ENCODE measurements around the gene WFDC10A.
A peak's percentile ranks its signal among the peaks of the same experiment; 100 is the strongest.
"Not testable (repeated sequence)": the region's sequence is repeated elsewhere in the genome, so short reads cannot be mapped to it uniquely, and the experiment has no call there.

Gene WFDC10A

DNA sequence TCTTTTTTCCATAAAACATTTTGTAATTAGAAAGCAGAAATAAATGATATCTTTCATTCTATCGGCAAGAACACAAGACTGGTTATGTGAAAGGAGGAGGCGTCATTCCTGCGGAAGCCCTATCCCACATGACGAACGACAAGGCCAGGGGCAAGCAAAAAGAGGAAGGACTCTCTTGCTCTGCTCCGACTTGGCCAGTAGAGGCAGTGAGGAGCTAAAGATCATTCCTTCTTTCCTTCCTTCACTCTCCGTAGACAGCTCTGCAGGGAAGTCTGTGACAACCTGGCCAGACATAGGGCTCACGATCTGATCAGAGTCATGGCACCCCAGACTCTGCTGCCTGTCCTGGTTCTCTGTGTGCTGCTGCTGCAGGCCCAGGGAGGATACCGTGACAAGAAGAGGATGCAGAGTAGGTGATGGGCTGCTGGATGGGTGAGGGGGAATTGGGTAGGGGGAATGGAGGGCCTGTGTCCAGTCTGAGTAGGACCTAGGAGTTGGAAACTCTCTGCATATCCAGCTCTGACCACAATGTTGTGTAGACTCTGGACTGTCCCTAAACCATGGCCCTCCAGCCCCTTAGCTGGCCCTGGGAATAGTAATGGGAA is at the start of gene WFDC10A:
Gene WFDC10A, plus strand, starts transcription at position 244 of the 605 bp plus-strand sequence. Its CDS starts 75 bp downstream, at position 319.
- no peak for DNase-seq (ENCODE audit: low read depth, low spot score)

DNA sequence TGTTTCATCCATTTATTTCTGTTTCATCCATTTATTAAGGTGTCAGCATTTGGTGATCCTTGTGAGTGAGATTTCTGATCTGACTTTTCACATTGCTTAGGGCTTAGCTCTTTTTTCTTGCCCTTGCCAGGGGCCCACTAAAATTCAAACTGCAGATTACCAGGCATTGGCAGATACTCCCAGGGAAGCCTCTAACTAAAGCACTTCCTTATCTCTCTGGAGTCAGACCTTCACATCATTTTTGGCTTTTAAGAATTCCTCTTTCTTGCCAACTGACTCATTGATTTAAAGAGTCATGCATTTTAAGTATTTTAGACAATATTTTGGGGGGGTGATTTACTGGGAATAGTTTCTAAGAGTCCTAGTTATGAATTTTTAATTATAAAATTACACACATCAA is 47.8 kb upstream of the WFDC10A start:
- no peak for DNase-seq (ENCODE audit: low read depth, low spot score)

DNA sequence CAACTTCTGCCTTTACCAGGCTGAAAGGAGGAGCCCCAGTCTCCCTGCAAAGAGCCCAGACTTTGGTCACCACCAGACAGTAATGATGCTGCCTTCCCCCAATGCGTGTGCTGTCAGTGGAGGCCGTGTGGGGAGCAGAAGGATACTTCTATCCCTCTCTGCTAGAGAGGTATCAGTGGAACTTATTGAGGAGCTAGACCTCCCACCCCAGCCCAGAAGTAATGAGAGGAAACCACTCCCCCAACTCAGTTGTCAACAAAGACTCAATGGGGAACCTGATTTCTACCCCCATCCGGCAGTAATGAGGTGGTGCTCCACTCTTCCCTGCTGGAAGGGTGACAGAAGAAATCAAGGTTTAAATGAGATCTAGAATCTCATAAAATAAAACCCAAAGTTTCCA is 46.0 kb upstream of the WFDC10A start:
- DNase-seq (ENCODE audit: low read depth, low spot score), result no peak

DNA sequence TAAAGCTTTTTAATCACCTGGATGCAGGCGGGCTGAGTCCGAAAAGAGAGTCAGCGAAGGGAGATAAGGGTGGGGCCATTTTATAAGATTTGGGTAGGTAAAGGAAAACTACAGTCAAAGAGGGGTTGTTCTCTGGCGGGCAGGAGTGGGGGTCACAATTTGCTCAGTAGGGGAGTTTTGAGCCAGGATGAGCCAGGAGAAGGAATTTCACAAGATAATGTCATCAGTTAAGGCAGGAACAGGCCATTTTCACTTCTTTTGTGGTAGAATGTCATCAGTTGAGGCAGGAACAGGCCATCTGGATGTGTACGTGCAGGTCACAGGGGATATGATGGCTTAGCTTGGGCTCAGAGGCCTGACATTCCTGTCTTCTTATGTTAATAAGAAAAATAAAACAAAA is 45.2 kb upstream of the WFDC10A start:
- not testable (repeated sequence) for DNase-seq (ENCODE audit: low read depth, low spot score)

DNA sequence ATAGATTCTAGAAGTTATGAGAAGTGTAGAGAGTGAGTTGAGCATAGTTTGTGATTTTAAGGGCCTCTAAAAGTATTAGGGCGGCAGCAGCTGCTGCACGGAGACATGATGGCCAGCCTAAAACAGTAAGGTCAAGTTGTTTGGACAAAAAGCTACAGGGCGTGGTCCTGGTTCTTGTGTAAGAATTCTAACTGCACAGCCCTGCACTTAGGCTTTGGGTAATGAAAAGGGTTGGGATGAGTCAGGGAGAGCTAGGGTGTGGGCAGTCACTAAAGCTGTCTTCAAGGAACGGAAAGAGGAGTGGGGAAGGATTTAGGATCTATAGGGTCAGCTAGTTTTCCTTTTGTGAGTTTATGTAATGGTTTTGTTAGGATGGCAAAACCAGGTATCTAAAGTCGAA is 43.6 kb upstream of the WFDC10A start:
- not testable (repeated sequence) for DNase-seq (ENCODE audit: low read depth, low spot score)

DNA sequence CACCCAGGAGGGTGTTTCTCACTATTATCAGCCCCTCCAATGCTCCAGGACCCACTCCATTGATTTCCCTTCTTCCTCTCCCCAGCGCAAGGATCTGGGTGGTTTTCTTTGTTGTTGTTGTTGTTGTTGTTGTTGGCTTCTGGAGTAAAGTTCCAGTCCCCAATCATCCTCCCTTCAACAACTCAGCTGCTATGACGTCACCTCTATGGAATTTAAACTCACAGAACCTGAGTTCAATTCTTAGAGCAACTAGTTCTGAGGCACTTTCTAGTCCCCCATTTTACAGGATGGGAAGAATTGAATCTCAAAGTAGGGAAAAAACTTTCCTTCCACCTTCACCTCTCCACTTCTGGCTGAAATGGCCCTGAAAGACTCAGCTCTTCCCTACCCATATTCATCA is 40.7 kb upstream of the WFDC10A start:
- DNase-seq (ENCODE audit: low read depth, low spot score), result no peak

DNA sequence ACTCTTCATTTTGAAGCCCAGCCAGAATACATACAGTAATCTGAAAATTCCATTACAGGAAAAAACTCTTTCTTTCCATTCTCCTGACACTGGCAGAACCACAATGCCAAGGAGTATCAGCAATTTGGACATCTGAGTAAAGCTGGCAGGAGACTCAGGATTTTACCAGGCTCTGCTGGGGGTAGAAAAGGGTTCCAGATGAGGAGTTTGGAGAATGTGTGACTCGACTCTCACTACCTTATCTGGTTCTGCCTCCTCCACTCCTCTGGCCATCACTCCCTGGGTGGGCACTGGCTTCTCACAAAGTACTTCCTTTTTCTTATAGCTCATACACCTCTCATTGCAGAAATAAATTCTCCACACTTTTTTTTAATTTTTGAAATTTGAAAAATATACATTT is 39.8 kb upstream of the WFDC10A start:
- DNase-seq (ENCODE audit: low read depth, low spot score), result no peak

DNA sequence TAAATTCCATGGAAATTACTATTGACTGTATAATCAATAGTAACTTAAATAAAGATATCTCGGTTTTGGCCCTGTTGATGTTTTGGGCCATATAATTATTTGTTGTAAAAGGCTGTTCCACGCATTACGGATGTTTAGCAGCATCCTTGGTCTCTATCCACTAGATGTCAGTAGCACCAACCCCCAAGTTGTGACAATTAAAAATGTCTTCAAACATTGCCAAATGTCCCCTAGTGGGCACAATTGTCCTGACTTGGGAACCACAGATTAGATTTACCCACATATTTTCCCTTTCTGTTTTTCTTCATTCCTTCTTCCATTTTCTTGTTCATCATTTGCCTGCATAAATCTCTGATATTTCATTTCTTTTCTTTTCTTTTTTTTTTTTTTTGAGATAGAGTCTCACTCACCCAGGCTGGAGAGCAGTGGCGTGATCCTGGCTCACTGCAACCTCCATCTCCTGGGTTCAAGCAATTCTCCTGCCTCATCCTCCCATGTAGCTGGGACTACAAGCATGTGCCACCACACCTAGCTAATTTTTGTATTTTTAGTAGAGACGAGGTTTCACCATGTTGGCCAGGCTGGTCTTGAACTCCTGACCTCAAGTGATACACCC is 36.9 kb upstream of the WFDC10A start:
- DNase-seq (ENCODE audit: low read depth, low spot score), result peak; percentile 3

DNA sequence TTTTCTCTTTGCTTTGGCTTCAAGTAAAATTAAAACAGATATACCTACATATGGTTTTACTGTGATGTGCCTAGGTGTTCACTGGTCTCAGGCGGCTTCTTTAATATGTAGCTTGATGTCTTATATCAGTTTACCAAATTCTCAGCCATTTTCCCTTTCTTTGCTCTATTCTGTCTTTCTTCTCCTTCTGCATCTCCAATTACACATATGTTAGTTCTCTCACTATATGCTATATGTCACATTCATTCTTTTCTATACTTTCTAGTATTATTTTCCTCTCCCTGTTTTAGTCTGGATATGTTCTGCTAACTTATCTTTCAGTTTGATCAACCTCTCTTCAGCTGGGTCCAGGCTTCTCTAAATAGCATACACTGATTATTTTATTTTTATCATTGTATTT is 36.0 kb upstream of the WFDC10A start:
- no peak for DNase-seq (ENCODE audit: low read depth, low spot score)

DNA sequence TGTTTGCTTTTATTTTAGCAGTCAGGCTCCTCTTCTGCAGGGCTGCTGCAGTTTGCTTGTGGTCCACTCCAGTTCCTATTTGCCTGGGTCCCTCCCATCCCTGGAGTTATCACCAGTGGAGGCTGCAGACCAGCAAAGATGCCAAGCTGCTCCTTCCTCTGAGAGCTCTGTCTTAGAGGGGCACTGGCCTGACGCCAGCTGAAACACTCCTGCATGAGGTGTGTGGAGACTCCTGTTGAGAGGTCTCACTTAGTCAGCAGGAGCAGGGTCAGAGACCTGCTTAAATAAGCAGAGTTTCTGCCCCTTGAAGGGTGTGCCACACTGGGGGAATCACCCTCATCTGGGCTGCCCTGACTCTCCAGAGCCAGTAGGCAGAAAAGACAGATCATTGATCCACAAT is 34.3 kb upstream of the WFDC10A start:
- no peak for DNase-seq (ENCODE audit: low read depth, low spot score)

DNA sequence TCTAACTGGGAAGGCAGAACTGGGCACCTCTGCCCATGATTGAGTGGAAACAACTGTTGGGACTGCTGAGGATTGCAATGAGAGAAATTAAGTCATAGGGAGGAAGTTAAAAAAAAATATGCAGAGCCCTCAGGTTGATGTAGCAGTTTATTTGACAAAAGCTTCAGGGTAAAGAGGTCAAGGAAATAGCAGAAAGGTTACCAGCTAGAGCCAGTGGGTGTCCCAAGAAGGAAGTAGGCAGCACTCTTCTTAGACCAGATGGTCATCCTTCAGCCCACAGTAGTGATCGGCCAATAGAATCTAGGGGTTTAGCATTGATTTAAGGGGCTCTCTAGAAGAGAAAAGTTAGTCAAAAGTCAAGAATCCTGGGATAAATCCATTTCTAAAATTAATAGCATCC is 21.7 kb upstream of the WFDC10A start:
- DNase-seq (ENCODE audit: low read depth, low spot score), result no peak

DNA sequence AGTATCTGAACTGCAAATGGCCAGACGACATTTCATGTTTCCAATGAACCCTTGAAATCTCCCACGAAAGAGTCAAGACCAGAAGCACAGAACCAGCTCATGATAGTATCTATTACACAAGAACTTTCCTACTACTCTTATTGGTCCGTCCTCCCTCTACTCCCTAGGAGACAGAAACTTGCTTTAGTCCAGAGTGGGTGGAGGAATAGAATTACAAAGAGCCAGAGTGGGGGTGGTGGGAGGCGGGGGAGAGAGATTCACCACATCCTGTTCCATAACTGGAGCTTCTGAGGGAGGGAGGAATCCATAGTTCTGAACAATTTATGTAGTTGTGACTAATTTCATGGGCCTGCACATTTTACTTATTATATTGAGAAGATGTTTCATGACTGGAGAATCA is 18.5 kb upstream of the WFDC10A start:
- no peak for DNase-seq (ENCODE audit: low read depth, low spot score)

DNA sequence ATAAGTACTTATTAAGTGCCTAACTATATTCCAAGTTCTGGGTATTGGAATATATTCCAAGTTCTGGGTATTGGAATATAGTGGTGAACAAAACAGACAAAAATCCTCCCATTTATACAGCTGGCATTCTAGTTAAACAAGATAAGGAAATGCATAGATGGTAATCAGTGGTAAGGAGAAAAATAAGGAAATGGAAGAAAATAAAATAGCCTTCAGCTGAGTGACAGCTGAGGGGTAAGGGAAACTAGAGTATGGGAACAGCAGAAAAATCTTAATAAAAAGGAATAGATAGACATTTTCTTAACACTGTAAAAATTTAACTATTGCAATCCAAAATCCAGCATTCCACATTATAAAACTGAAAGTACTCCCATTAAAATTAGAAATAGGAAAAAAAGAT is 17.2 kb upstream of the WFDC10A start:
- DNase-seq (ENCODE audit: low read depth, low spot score), result no peak

DNA sequence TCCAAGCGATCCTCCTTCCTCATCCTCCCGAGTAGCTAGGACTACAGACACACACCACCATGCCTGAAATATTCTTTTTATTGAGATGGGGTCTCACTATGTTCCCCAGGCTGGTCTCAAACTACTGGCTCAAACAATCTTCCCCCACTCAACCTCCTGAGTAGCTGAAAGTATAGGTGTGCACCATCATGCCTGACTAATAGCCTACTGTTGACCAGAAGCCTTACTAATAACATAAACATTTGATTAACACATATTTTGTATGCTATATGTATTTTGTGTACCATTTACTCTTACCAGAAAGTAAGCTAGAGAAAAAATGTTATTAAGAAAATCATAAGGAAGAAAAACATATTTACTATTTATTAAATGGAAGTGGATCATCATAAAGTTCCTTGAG is 11.9 kb upstream of the WFDC10A start:
- no peak for DNase-seq (ENCODE audit: low read depth, low spot score)

DNA sequence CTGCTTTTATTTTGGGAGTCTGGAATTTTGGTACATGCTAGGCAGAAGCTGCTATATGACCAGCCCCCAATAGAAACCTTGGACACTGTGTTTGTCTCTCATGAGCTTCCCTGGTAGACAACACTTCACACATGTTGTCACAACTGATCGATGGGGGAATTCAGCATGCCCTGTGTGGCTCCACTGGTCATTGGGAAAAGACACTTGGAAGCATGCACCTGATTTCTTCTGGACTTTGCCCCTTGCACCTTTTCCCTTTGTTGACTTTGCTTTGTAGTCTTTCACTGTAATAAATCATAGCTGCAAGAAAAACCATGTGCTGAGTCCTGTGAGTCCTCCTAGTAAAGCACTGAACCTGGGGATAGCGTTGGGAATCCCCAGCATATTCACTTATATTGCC is 7.9 kb upstream of the WFDC10A start:
- no peak for DNase-seq (ENCODE audit: low read depth, low spot score)

DNA sequence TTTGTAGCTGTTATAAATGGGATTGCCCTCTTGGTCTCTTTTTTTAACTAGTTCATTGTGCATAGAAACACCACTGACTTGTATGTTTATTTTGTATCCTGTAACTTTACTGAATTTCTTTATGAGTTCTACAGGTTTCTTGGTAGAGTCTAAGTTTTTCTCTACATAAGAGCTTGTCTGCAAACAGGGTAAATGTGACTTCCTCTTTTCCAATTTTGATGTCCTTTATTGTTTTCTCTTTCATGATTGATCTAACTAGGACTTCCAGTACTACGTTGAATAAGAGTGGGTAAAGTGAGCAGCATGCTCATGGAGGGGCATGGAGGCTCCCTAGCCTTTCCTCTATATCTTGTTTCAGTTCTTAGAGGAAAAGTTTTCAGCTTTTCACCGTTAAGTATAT is 3.0 kb upstream of the WFDC10A start:
- no peak for DNase-seq (ENCODE audit: low read depth, low spot score)

DNA sequence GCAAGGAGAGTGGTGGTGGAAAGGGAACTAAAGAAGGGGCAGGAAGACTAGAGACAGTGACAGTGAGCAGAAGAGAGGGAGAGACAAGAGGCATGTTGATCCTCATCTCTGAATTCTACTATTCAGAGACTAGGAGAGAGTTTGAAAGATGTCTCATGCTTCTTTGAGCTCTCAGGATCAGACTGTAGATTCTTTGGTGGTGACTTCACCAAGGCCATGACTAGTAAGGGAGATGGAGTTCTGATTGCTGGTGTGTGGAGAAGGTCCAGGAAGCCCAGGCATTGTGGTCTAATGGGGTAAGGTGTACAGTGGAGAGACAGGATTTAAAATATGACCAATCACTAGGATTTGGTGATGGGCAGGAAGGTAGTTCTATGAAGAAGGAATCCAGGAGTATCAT is 832 bp downstream of the WFDC10A start:
- DNase-seq (ENCODE audit: low read depth, low spot score), result no peak

DNA sequence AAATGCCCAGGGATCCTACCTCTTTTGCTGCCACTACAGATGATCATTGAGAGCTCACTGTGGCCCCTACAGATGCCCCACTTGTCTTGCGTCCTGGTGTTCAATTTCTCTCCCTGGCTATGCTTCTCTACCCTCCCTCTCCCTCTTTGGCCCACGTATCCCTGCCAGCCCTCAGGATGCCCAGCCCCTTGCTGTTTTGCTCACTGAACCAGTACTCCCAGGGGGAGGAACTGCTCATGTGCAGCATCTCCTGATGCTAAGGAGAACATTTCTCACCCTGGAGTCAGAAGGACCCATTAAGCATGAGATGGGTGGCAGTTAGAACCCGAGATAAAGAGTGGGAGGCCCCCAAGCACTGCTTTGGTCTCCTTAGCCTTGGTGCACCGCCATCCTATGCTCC is 1.6 kb downstream of the WFDC10A start, which contains the start of gene WFDC9:
Gene WFDC9, minus strand, starts transcription at position 101 of the 400 bp plus-strand sequence. CDS start 21,103 bp downstream, outside the sequence.
- no peak for DNase-seq (ENCODE audit: low read depth, low spot score)

DNA sequence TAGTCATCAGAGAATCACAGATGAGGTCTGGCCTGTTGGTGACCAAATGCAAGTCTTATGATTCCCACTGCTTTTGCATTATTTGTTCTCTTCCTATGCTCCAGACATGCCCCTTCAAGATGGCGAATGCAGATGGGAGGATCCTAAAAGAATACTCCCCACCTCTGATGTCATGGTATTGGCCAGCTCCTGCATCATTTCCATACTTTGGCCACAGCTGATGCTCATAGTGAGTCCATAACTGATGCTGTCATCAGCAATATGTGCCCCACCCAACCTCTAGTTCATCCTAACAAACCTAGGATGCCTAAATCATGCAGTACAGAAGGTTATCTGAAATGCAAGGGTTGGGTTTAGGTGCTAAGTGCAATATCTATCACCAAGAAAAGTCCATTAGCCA is 7.0 kb downstream of the WFDC10A start:
- DNase-seq (ENCODE audit: low read depth, low spot score), result no peak

DNA sequence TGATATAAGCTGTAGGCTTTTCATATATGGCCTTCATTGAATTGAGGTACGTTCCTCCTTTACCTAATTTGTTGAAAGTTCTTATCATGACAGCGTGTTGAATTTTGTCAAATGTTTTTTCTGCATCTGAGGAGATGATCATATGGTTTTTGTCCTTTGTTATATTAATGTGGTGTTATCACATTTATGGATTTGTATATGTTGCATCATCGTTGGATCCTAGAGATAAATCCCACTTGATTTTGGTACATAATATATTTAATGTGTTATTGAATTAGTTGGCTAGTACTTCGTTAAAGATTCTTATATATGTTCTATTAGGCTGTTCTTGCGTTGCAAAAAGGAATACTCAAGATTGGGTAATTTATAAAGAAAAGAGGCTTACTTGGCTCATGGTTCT is 10.1 kb downstream of the WFDC10A start:
- no peak for DNase-seq (ENCODE audit: low read depth, low spot score)

DNA sequence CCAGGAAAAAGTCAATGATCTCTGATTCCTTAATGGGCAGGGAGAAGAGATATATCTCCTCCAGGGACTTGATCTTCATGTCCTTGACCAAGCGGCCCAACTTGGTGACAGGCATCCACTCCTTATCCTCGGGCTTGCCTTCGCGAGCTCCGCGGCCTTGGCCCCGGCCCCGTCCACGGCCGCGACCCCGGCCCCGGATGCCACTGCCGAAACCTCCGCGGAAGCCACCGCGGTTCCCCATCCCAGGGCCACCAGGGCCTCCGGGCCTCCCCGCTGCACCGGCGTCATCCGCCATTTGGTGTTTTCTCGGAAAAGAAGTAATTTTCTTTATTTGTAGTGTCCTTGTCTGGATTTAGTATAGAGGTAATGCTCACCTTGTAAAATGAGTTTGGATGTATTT is 11.5 kb downstream of the WFDC10A start:
- DNase-seq (ENCODE audit: low read depth, low spot score), result not testable (repeated sequence)

DNA sequence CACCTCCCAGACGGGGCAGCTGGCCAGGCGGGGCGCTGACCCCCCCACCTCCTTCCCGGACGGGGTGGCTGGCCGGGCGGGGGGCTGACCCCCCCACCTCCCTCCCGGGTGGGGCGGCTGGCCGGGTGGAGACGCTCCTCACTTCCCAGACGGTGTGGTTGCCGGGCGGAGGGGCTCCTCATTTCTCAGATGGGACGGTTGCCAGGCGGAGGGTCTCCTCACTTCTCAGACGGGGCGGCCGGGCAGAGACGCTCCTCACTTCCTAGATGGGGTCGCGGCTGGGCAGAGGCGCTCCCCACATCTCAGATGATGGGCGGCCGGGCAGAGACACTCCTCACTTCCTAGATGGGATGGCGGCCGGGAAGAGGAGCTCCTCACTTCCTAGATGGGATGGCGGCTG is 16.3 kb downstream of the WFDC10A start:
- DNase-seq (ENCODE audit: low read depth, low spot score), result not testable (repeated sequence)

DNA sequence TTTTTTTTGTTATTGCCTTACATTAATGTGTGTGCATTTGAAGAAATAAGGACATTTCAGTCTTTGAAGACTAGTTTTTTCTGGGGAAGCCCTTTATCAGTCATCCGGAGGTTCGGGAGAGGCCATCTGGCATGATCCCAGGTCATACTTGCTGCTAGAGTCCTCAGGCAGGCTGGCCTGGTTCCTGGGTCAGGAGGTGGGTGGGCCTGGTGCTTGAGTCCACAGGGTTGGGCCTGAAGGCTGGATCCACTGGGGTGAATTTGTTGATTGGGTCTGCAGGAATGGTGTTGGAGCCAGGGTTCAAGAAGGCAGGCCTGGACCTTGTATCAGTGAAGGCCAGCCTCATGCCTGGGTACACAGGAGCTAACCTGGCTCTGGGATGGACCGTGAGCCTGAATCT is 17.3 kb downstream of the WFDC10A start:
- DNase-seq (ENCODE audit: low read depth, low spot score), result no peak

All from smooth muscle cell of the brain vasculature (primary cell).